ENCODE data around the gene ONECUT2. TPM values are rescaled to one million over a fixed set of nuclear protein-coding genes. Genes with fewer than 3 reads are reported as not detected.

Gene ONECUT2
- total and polyA plus RNA-seq, 9 of the 15 experiments (the other 6 are each of a cell fraction or from before 2014, with no cell fraction given) = 0.27 to 2.5 (median 0.83) TPM

GRCh38 chr18:57397440-57398132 is 37.6 kb upstream of the ONECUT2 start:
- Histone ChIP-seq H3K27me3 (ENCODE audit: control insufficient read depth in 2 of 2, insufficient read depth in 2 of 2, low read length in 2 of 2) (no peaks in the 10 kb centered on the region), H4K20me1 (replicated peaks; ENCODE audit: control insufficient read depth, insufficient read depth, low read length) (no peaks in the 10 kb centered on the region), H2AFZ (ENCODE audit: low read depth, low read length) (no peak overlapping the region), H3K9me1 (ENCODE audit: control insufficient read depth, insufficient read depth, low read length) (no peaks in the 10 kb centered on the region), H3K27ac (ENCODE audit: extremely low read depth, low read depth, low read length) (no peak overlapping the region), H3K36me3 (ENCODE audit: control insufficient read depth, insufficient read depth, low read length) (no peaks in the 10 kb centered on the region), H3K9me3 (replicated peaks; ENCODE audit: control insufficient read depth, insufficient read depth, low read depth, low read length) (no peaks in the 10 kb centered on the region), H3K79me2 (ENCODE audit: control insufficient read depth, insufficient read depth, low read length) (no peaks in the 10 kb centered on the region), H3K4me1 (replicated peaks in 1 of 2; ENCODE audit: control insufficient read depth in 2 of 2, insufficient read depth in 2 of 2, low read length in 2 of 2) (no peaks in the 10 kb centered on the region), H3K4me2 (ENCODE audit: insufficient read depth, low read length) (no peak overlapping the region), H3K9ac (ENCODE audit: insufficient read depth in 1 of 2, low read depth in 2 of 2, low read length in 2 of 2) (no peak overlapping the region), H3K4me3 (no peak overlapping the region)
- intact Hi-C loops (cut with micrococcal nuclease) = no loop called here
- DNase-seq (ENCODE audit: extremely low read depth in 1 of 4, low spot score in 3 of 4) (peak in 1 of 4 experiments; percentile 2), FAIRE-seq (no peak), ATAC-seq (no peak)
- in situ Hi-C loops (cut with MboI) = no loop called here
- BruUV-seq (replicated peaks) = no TSS peak
- POLR2A ChIA-PET = interaction anchor here (1.0 kb wide), 1 partner anchor 14 kb away, joined by 3 read pairs; no protein-coding TSS in a partner anchor
- CTCF ChIA-PET (ENCODE audit: low intra/inter-chr PET ratio) = no interaction called here
- 0% methylated on average over 2 of the region's 2 CpGs for WGBS (ENCODE audit: insufficient coverage, low coverage, missing lambda C conversion rate)
- TF ChIP-seq SMARCB1 (IDR thresholded peaks at IDR 0.05; ENCODE audit: insufficient read length, low read depth) (no peak), PHB2 (IDR thresholded peaks at IDR 0.05; ENCODE audit: low read depth) (no peak), CBX5 (IDR thresholded peaks at IDR 0.05; ENCODE audit: borderline replicate concordance, low read depth) (no peak), TAF15 (IDR thresholded peaks at IDR 0.05; ENCODE audit: low read depth, low read length) (no peak), ZHX1 (conservative IDR thresholded peaks at IDR 0.05; ENCODE audit: low read length) (no peak), ATF2 (CRISPR knock-in tag; IDR thresholded peaks at IDR 0.05) (no peak), GABPB2 (CRISPR knock-in tag; conservative IDR thresholded peaks at IDR 0.05) (no peak), ZBTB34 (CRISPR knock-in tag; IDR thresholded peaks at IDR 0.05) (no peak), ATF4 (CRISPR knock-in tag; IDR thresholded peaks at IDR 0.05) (no peak), POLR2AphosphoS5 (IDR thresholded peaks at IDR 0.05; ENCODE audit: control insufficient read depth, insufficient read depth, low read depth, low read length) (no peak)
